ENCODE measurements around the gene FBXW11.

DNA sequence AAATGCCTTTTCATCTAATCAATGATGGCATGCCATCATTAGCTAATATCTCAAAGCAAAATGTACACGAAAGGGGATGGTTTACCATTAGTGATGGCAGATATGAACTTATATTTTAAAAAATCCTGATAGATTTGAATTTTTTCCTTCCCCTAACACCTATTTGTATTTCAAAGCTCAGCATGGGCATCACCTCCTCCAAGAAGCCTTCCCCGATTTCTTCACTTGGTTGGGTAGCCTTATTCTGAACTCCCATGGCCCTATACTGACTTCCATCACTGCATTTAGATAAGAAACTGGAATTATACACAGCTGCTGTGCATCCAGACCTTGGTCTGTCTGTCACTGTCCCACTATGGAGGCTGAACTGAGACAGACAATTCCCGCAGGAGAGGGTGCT is 49.6 kb upstream of the FBXW11 start:
- TF ChIP-seq, protein P1, sequence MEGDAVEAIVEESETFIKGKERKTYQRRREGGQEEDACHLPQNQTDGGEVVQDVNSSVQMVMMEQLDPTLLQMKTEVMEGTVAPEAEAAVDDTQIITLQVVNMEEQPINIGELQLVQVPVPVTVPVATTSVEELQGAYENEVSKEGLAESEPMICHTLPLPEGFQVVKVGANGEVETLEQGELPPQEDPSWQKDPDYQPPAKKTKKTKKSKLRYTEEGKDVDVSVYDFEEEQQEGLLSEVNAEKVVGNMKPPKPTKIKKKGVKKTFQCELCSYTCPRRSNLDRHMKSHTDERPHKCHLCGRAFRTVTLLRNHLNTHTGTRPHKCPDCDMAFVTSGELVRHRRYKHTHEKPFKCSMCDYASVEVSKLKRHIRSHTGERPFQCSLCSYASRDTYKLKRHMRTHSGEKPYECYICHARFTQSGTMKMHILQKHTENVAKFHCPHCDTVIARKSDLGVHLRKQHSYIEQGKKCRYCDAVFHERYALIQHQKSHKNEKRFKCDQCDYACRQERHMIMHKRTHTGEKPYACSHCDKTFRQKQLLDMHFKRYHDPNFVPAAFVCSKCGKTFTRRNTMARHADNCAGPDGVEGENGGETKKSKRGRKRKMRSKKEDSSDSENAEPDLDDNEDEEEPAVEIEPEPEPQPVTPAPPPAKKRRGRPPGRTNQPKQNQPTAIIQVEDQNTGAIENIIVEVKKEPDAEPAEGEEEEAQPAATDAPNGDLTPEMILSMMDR (IDR thresholded peaks at IDR 0.05) = no peak
- TF ChIP-seq, protein P2, sequence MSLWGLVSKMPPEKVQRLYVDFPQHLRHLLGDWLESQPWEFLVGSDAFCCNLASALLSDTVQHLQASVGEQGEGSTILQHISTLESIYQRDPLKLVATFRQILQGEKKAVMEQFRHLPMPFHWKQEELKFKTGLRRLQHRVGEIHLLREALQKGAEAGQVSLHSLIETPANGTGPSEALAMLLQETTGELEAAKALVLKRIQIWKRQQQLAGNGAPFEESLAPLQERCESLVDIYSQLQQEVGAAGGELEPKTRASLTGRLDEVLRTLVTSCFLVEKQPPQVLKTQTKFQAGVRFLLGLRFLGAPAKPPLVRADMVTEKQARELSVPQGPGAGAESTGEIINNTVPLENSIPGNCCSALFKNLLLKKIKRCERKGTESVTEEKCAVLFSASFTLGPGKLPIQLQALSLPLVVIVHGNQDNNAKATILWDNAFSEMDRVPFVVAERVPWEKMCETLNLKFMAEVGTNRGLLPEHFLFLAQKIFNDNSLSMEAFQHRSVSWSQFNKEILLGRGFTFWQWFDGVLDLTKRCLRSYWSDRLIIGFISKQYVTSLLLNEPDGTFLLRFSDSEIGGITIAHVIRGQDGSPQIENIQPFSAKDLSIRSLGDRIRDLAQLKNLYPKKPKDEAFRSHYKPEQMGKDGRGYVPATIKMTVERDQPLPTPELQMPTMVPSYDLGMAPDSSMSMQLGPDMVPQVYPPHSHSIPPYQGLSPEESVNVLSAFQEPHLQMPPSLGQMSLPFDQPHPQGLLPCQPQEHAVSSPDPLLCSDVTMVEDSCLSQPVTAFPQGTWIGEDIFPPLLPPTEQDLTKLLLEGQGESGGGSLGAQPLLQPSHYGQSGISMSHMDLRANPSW (CRISPR knock-in tag; conservative IDR thresholded peaks at IDR 0.05; ENCODE audit: low read depth) = no peak
- TF ChIP-seq TCF7 (CRISPR knock-in tag; IDR thresholded peaks at IDR 0.05; ENCODE audit: low read depth) = no peak
- TF ChIP-seq, protein P3, sequence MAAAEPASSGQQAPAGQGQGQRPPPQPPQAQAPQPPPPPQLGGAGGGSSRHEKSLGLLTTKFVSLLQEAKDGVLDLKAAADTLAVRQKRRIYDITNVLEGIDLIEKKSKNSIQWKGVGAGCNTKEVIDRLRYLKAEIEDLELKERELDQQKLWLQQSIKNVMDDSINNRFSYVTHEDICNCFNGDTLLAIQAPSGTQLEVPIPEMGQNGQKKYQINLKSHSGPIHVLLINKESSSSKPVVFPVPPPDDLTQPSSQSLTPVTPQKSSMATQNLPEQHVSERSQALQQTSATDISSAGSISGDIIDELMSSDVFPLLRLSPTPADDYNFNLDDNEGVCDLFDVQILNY (CRISPR knock-in tag; IDR thresholded peaks at IDR 0.05) = no peak
